HG02759 (cell line): ENCODE data around the gene AP3B2.

ENCODE experiments used
- ATAC-seq: cut with Tn5 transposase; IDR thresholded peaks from one replicate; pipeline ENCODE4 v1.9.1; 2021; ENCODE audit warnings: mild to moderate bottlenecking, moderate library complexity; ENCODE audit not compliant: unreplicated experiment

AP3B2 gene

GRCh38 chr15:82698711-82699345 lies 10.8 kb downstream of the AP3B2 start:
- ATAC-seq: no peak

GRCh38 chr15:82697735-82698407 lies 11.8 kb downstream of the AP3B2 start:
- ATAC-seq: no peak

GRCh38 chr15:82692171-82692570 lies 17.5 kb downstream of the AP3B2 start:
- ATAC-seq: no peak

GRCh38 chr15:82689147-82689546 lies 20.5 kb downstream of the AP3B2 start:
- ATAC-seq: no peak

- no peak for ATAC-seq
Measured at GRCh38 chr15:82688691-82689090, 21.0 kb downstream of the AP3B2 start.

GRCh38 chr15:82681371-82681770 lies 28.3 kb downstream of the AP3B2 start:
- ATAC-seq: no peak

- peak; percentile 89 for ATAC-seq
Measured at GRCh38 chr15:82680200-82681102, 29.2 kb downstream of the AP3B2 start.

GRCh38 chr15:82679626-82680199 lies 30.0 kb downstream of the AP3B2 start:
- ATAC-seq: no peak

- no peak for ATAC-seq
Measured at GRCh38 chr15:82677720-82678323, 31.9 kb downstream of the AP3B2 start.

- no peak for ATAC-seq
Measured at GRCh38 chr15:82674873-82675272, 34.8 kb downstream of the AP3B2 start.

GRCh38 chr15:82670699-82671098 lies 39.0 kb downstream of the AP3B2 start:
- ATAC-seq: no peak

- ATAC-seq: no peak
Measured at GRCh38 chr15:82666606-82667005, 43.1 kb downstream of the AP3B2 start.

GRCh38 chr15:82664021-82664420 lies 45.7 kb downstream of the AP3B2 start:
- no peak for ATAC-seq

GRCh38 chr15:82663186-82663600 lies 46.5 kb downstream of the AP3B2 start:
- ATAC-seq: no peak

GRCh38 chr15:82662641-82663040 lies 47.0 kb downstream of the AP3B2 start:
- ATAC-seq: no peak

- no peak for ATAC-seq
Measured at GRCh38 chr15:82660378-82660777, 49.3 kb downstream of the AP3B2 start.

- no peak for ATAC-seq
Measured at GRCh38 chr15:82656641-82657266, 52.9 kb downstream of the AP3B2 start.

GRCh38 chr15:82655606-82656005 lies 54.1 kb downstream of the AP3B2 start:
- ATAC-seq: no peak

GRCh38 chr15:82653483-82654168 lies 56.0 kb downstream of the AP3B2 start:
- no peak for ATAC-seq

GRCh38 chr15:82651708-82652107 lies 58.0 kb downstream of the AP3B2 start:
- no peak for ATAC-seq
